Activated B cell treated with CpG ODN at 0.5 μM for 24 hours (primary cell): Measurements from ENCODE around the gene PUM2. TPM values are rescaled to one million over a fixed set of nuclear protein-coding genes. Genes with fewer than 3 reads are reported as not detected.

Source experiments
- ATAC-seq: fragments of 200-7000 bp; cut with Tn5 transposase; one replicate; pipeline ENCODE4 v1.10.0; 2021; ENCODE audit warnings: low read depth, mild to moderate bottlenecking, moderate library complexity
- CTCF ChIA-PET: fragments of 350-600 bp; sonication (Branson Sonifier 250); formaldehyde crosslinking; loops from one replicate; lab custom pipeline; 2021; ENCODE audit warnings: antibody characterized with exemption; lab: Charles Lee
- POLR2A ChIA-PET: fragments of 350-600 bp; sonication (Branson Sonifier 250); formaldehyde crosslinking; loops from one replicate; lab custom pipeline; 2021; ENCODE audit warnings: antibody characterized with exemption; lab: Charles Lee
- DNase-seq: peaks from one replicate; pipeline ENCODE4 v3.0.0; 2022
- H3K27ac Mint-ChIP-seq: one replicate; pipeline ENCODE4 v1.8.0; 2020; ENCODE audit warnings: mixed read lengths
- H3K27me3 Mint-ChIP-seq: one replicate; pipeline ENCODE4 v1.8.0; 2021; ENCODE audit warnings: mixed read lengths
- H3K36me3 Mint-ChIP-seq: one replicate; pipeline ENCODE4 v1.8.0; 2021; ENCODE audit warnings: low read depth, mixed read lengths
- H3K4me1 Mint-ChIP-seq: one replicate; pipeline ENCODE4 v1.8.0; 2021; ENCODE audit warnings: mixed read lengths
- H3K4me3 Mint-ChIP-seq: one replicate; pipeline ENCODE4 v1.8.0; 2020; ENCODE audit warnings: mild to moderate bottlenecking, mixed read lengths
- H3K9me3 Mint-ChIP-seq: one replicate; pipeline ENCODE4 v1.8.0; 2020; ENCODE audit warnings: mixed read lengths
- intact Hi-C: fragments of 100-400 bp; cut with micrococcal nuclease; formaldehyde crosslinking; loops from one replicate; pipeline ENCODE4 v1.15.1; 2024
- total RNA-seq: library from RNA; stranded (reverse); gene quantifications from 2 replicates; pipeline ENCODE4 v1.2.3, GENCODE V29; 2022
- TF ChIP-seq, protein P1 (sequence below): fragments of 200-600 bp; IDR thresholded peaks from one replicate; pipeline ENCODE4 v1.8.0; 2022; ENCODE audit warnings: antibody characterized with exemption, mild to moderate bottlenecking

The PUM2 gene
- total RNA-seq, 1 donor from 2014 or later = 110 TPM

DNA sequence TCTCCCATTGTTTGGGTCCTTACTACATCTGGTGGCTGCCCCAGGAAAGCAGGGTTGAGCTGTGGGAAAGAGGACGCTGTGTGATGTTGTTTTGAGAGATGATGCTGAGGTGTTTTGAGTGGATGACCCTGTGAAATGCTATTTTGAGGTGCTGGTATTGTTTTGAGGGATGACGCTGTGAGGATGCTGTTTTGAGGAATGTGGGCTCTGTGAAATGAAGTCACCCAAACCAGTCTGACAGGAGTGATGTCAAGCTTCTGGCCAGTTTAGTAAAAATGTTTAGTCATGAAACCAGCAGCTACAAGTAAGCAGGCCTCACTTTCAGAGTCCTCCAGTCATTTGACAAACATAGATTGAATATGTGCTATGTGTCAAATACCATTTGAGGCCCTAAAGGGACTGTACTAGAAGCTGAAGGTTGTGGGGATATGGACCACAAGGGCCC lies 16.1 kb upstream of the PUM2 start:
- no peak overlapping the region for H3K4me3 Mint-ChIP-seq
- no peak overlapping the region for H3K27ac Mint-ChIP-seq
- intact Hi-C loops = no loop called here
- no peak for DNase-seq
- H3K4me1 Mint-ChIP-seq = peaks cover 2% of the 10 kb centered on the region
- TF ChIP-seq, protein P1, sequence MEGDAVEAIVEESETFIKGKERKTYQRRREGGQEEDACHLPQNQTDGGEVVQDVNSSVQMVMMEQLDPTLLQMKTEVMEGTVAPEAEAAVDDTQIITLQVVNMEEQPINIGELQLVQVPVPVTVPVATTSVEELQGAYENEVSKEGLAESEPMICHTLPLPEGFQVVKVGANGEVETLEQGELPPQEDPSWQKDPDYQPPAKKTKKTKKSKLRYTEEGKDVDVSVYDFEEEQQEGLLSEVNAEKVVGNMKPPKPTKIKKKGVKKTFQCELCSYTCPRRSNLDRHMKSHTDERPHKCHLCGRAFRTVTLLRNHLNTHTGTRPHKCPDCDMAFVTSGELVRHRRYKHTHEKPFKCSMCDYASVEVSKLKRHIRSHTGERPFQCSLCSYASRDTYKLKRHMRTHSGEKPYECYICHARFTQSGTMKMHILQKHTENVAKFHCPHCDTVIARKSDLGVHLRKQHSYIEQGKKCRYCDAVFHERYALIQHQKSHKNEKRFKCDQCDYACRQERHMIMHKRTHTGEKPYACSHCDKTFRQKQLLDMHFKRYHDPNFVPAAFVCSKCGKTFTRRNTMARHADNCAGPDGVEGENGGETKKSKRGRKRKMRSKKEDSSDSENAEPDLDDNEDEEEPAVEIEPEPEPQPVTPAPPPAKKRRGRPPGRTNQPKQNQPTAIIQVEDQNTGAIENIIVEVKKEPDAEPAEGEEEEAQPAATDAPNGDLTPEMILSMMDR = no peak
- ATAC-seq = no peak
- ChIA-PET POLR2A (no interaction called here), CTCF (no interaction called here)
- H3K36me3 Mint-ChIP-seq = no peaks in the 10 kb centered on the region
- H3K9me3 Mint-ChIP-seq = peaks cover 4% of the 10 kb centered on the region
- peaks cover 8% of the 10 kb centered on the region for H3K27me3 Mint-ChIP-seq

DNA sequence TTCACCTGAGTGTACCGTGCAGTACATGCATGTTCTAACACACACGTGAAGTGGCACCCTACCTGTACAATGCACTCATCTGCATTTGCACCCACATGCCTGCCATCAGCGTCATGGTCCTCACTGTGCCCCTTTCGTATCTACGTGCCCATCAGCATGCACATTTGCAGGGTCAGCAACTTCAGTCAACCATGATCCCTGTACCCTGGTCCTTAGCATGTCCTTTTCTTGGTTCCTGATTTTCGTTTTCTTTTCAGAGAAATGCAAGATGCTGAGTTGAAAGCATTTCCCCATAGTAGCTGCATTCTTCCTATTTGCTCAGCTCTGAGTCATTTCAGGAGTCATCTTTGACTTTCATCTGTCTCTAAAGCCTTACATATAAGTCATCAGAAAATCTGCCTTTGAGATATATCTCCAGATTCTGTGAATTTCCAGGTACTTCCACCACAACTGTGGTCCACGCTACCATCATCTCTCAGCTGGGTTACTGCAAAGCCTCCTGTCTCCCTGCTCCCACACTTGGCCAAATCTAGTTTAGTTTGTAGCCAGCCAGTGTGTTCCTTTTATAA lies 14.7 kb upstream of the PUM2 start:
- DNase-seq (no peak), ATAC-seq (peak; percentile 67)
- Mint-ChIP-seq H3K4me3 (no peak overlapping the region), H3K27ac (no peak overlapping the region), H3K36me3 (no peaks in the 10 kb centered on the region), H3K27me3 (peaks cover 7% of the 10 kb centered on the region), H3K4me1 (peaks cover 2% of the 10 kb centered on the region), H3K9me3 (peaks cover 4% of the 10 kb centered on the region)
- CTCF ChIA-PET = no interaction called here
- POLR2A ChIA-PET = interaction anchor here (1.4 to 1.5 kb wide), 2 partner anchors 14 to 59 kb away, joined by 3 read pairs; no protein-coding TSS in a partner anchor
- TF ChIP-seq, protein P1 = no peak
- intact Hi-C loops = no loop called here

DNA sequence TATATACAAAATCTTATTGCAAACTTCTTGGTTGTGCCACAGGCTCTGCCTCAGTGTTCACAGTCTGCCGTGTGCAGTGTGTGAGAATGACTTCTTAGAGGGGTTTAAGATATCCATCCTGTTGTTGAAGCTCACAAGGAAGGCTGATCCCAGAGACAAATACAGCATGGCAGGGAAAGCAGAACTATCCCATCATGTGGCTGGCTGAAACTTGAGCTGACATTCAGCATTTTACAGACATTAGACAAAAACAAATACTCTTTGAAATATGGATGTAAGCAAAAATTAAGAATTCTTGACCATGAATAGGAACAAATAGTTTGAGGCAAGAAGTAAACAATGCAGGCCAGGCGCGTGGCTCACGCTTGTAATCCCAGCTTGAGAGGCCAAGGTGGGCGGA lies 12.9 kb upstream of the PUM2 start:
- ATAC-seq = no peak
- H3K4me3 Mint-ChIP-seq = no peak overlapping the region
- intact Hi-C loops = no loop called here

DNA sequence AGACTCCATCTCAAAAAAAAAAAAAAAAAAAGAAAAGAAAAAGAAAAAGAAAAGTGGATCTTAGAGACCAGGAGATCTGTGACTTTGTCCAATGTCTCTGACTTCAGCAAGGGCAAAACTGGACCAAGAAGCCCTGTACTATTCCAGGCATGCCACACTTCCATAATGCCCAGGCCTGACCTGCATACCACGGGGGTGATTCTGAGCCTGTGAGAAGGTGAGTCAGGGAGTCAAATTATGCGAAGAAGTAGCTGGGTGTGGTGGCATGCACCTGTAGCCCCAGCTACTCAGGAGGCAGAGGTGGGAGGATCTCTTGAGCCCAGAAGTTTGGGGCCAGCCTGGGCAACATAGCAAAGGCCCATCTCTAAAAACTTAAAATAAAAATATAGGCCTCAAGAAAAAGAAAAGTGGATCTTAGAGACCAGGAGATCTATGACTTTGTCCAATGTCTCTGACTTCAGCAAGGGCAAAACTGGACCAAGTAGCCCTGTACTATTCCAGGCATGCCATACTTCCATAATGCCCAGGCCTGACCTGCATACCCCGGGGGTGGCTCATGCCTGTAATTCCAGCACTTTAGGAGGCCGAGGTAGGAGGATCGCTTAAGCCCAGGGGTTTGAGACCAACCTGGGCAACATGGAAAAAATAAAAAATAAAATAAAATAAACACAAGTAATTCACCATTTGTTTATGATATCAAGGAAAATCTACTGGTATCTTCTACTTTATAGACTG lies 12.2 kb upstream of the PUM2 start:
- no peak for ATAC-seq

More for the DNA sequence above, 12.9 kb upstream of the PUM2 start:
- Mint-ChIP-seq H3K27ac (no peak overlapping the region), H3K4me1 (peaks cover 2% of the 10 kb centered on the region), H3K27me3 (no peaks in the 10 kb centered on the region), H3K9me3 (peaks cover 4% of the 10 kb centered on the region), H3K36me3 (no peaks in the 10 kb centered on the region)
- no peak for DNase-seq
- TF ChIP-seq, protein P1 = no peak
- ChIA-PET CTCF (no interaction called here), POLR2A (interaction anchor here (0.6 to 0.7 kb wide), 2 partner anchors 35 to 51 kb away, joined by 3 to 5 read pairs; no protein-coding TSS in a partner anchor)

DNA sequence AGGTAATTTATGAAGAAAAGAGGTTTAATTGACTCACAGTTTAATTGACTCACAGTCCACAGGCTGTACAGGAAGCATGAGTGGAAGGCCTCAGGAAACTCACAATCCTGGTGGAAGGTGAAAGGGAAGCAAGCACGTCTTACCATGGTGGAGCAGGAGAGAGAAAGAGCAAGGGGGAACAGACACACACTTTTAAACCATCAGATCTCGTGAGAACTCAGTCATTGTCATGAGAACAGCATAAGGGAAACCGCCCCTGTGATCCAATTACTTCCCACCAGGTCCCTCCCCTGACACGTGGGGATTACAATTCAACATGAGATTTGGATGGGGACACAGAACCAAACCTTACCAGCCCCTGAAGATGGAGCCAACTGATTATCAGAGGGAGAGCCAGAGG lies 11.2 kb upstream of the PUM2 start:
- no peak overlapping the region for H3K27ac Mint-ChIP-seq
- intact Hi-C loops = no loop called here
- H3K36me3 Mint-ChIP-seq = no peaks in the 10 kb centered on the region
- ATAC-seq = no peak
- ChIA-PET POLR2A (no interaction called here), CTCF (no interaction called here)
- H3K27me3 Mint-ChIP-seq = no peaks in the 10 kb centered on the region
- no peak for DNase-seq
- no peaks in the 10 kb centered on the region for H3K9me3 Mint-ChIP-seq
- peaks cover 2% of the 10 kb centered on the region for H3K4me1 Mint-ChIP-seq
- TF ChIP-seq, protein P1 = no peak
- no peak overlapping the region for H3K4me3 Mint-ChIP-seq

More for the DNA sequence above, 12.2 kb upstream of the PUM2 start:
- no peaks in the 10 kb centered on the region for H3K9me3 Mint-ChIP-seq
- H3K4me3 Mint-ChIP-seq = no peak overlapping the region
- no peak overlapping the region for H3K27ac Mint-ChIP-seq
- POLR2A ChIA-PET = no interaction called here
- peaks cover 2% of the 10 kb centered on the region for H3K4me1 Mint-ChIP-seq
- intact Hi-C loops = no loop called here
- H3K36me3 Mint-ChIP-seq = no peaks in the 10 kb centered on the region
- TF ChIP-seq, protein P1 = no peak
- no peak for DNase-seq
- CTCF ChIA-PET = no interaction called here
- no peaks in the 10 kb centered on the region for H3K27me3 Mint-ChIP-seq
